Measurements from ENCODE around the gene CARTPT.

- TF ChIP-seq XRCC4 (IDR thresholded peaks at IDR 0.05; ENCODE audit: extremely low read depth, insufficient read depth, insufficient read length) (no peak), POLR2A (conservative IDR thresholded peaks at IDR 0.05) (no peak), THAP12 (CRISPR knock-in tag; IDR thresholded peaks at IDR 0.05) (no peak), RFX1 (IDR thresholded peaks at IDR 0.05) (no peak)
These were observed 18.3 kb upstream of the CARTPT start for GRCh38 chr5:71700803-71701202.

All from K562 (cell line).